ENCODE measurements around the gene TMOD4. TPM values are rescaled to one million over a fixed set of nuclear protein-coding genes. Genes with fewer than 3 reads are reported as not detected.
A peak's percentile ranks its signal among the peaks of the same experiment; 100 is the strongest.

The TMOD4 gene
- total RNA-seq, 2 donors from 2014 or later: 1.2 to 1.6 TPM

DNA sequence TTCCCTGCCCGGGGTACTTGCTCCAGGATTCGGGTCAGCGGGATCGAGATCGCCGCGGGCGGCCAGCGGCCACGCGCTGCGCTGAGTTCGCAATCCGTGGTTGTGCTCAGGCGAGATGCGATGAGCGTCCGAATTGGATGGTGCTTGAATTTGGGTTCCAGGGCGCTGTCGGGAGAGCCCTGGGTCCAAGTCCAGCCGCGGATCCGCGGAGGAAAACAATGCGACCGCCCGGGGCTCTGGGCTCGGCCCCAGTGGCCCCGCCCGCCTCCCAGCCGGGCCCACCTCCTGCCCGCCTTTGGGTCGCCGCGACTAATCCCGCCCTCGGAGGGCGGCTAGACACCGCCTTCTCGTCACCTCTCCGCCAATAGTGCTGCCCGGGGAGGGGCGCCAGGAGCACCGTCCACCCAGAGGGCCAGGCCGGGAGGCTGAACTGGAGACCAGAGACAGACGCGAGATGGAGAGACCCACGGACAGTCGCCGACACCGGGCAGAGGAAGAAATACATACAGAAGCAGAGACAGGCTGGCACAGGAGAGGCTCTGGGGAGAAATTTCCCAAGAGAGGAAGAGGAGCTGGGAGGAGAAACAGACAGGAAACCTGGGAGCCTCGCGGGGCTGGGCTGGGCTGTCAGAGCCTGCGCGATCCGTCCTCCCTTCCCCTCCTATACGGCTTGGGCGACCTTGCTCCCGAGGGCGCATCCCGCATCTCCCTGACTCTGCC lies 29.2 kb downstream of the TMOD4 start, which contains the start of gene SEMA6C:
TSS of gene SEMA6C (minus strand) at position 220 of the 720 bp plus-strand sequence. CDS start 4,010 bp downstream, outside the sequence.
- ATAC-seq (peak; percentile 98), DNase-seq (peak; percentile 93 to 95)
- intact Hi-C loops (cut with DNase I, micrococcal nuclease): no loop called here

DNA sequence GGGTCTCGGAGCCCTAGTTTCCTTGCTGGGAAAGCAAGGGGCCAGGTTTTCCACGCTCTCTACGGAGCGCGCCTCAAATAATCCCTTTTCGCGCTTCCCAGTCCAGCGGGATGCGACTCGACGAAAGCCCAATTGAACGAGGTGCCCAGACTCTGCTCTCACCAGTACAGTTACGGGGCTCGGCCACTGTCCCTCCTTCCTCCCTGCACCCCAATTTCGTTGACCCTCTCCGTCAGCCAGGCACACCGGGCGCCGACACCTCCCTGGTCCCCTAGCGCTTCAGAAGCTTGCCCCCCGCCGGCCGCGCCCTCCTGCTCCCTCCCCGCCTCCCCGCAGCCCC lies 29.7 kb downstream of the TMOD4 start:
- DNase-seq: no peak
- ATAC-seq: peak; percentile 12
- intact Hi-C loops (cut with DNase I, micrococcal nuclease): no loop called here

DNA sequence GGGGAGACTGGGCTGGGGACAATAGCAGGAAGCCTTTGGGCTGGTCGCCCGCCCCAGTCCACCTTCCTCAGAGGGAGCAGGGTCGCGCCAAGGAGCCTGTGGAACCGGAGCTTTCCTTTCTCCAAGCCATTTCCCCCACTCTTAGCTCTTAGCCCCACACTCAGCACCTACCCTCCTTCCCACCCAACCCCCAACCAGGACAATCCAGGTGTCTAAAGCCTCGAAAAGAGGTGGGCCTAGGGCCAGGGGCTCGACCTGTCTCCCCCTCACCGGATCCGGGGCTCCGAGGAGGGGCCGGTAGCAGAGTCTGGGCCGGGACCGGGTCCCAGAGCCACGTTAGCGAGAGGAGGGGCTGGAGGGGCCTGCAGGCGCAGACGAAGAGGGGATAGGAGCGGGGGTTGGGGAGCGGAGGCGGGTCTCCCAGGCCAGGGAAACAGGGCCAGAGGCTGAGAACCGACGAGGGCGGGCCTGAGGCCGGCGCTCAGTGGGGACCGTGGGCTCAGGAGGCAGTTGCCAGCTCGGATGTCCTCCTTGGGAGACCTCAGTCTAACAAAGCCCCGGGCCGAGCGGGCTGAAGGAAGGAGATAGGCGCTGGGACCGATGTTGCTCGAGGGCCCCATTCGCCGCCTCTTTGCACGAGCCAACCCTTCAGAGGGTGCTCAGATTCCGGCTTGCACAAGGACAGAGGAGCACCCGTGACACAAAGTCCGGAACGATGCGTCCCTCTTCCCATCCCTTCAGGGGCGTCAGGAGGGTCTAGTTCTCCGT lies 30.3 kb downstream of the TMOD4 start:
- ATAC-seq (peak; percentile 27), DNase-seq (no peak)
- intact Hi-C loops (cut with DNase I, micrococcal nuclease): no loop called here

DNA sequence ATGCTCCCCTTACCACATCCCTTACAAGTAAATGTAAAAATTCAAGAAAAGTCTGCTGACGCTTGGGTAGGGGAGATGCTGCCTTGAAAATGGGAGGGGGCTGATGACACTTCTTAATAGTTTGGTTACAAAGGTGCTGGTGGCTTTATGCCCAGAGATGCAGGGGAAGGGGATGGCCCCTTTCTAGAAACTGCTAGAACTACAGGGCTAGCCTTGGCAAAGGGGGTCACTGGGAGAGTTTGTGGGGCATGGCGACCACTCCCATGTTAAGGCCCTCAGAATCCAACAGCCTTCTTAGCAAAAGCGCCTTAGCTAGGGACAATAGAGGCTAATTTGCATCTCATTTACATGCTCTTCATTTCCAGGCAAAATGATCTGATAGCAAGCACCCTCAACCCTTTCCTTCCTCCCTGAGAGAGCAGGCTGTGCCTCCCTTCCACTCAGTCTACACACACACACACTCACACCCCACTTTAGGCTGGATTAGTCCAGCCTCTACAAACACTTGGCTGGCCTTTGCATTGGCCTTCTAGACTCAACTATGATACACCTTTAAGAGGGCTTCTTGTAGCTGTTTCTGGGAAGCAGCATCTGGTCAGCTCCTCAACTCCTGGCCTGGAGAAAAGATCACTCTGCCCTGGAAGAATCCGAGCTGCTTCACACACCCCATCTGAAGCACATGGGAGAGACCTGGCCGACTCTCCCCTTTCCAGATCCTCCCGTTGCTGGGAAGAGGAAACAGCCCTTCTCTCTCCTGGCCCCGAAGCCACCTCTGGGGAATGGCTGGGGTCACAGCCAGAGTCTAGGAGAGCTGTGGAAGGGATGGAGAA lies 31.1 kb downstream of the TMOD4 start:
- intact Hi-C loops (cut with DNase I, micrococcal nuclease): no loop called here
- ATAC-seq (no peak), DNase-seq (no peak)

DNA sequence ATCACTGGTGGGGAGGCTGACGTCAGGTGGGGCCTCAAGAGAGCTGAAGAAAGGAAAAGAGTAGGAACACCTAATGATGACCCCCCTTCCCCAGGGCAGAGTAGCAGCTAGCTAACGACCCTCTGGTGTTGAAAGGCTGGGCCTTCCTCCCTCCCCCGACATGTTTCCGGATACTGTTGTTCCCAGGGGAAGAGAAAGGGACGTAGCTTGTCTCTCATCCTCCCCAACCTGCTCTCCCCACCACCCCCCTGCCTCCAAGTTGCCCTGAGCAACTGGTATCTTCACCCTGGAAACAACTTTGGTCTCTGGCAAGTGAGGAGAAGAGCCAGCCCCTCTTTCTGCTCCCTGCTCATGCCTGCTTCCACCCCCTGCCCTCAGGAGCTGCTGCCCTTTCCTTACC lies 31.8 kb downstream of the TMOD4 start:
- intact Hi-C loops (cut with DNase I, micrococcal nuclease): no loop called here
- no peak for DNase-seq

DNA sequence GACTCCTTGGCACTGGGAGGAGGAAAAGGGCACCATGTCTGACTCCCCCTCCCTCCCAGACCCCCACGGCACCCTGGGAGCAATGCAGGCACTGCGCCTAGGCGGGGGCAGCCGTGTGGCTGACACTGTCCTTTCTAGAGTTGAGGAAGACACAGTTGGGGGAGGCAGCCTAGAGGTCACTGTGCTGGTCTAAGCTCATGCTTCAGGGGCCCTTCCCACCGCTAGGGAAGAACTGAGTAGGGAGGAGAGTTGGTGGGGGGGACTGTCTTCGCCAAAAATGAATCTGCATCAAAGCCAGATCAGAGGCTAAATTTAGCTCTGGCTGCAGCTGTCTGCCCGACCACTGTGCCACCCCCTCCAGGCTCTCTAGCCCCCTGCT lies 32.7 kb downstream of the TMOD4 start:
- no peak for DNase-seq
- intact Hi-C loops (cut with DNase I, micrococcal nuclease): no loop called here
- no peak for ATAC-seq

More for the DNA sequence above, 31.8 kb downstream of the TMOD4 start:
- ATAC-seq: no peak

DNA sequence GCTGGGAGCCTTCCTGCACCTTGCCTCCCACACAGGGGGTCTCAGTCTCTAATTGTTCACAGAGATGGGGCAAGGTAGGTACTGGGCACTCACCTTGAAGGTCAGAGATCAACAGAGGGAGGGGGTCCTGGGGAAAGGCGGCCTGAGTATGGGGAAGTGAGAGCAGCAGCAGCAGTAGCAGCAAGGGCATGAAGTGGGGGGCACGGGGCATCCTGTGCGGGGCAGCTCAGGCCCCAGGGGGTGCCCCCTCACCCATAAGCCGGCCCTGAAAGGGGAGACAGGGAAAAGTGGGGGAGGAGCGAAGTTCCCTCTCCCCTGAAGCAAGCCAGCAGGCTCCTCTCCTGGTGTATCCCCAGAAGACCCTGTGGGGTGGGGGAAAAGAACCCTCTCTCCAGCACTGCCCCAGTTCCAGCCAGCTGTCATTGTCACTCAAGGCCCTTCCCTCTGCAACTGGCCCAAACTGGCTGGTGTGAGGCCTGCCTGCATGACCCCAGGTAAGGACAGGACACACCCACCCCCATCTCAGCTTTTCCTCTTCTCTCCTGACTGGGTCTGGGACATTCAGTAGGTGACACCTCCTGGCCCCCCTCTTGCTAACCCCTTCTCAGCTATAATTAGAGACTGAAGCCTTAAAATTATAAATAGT lies 33.2 kb downstream of the TMOD4 start:
- no peak for DNase-seq
- ATAC-seq: no peak
- intact Hi-C loops (cut with DNase I, micrococcal nuclease): no loop called here

DNA sequence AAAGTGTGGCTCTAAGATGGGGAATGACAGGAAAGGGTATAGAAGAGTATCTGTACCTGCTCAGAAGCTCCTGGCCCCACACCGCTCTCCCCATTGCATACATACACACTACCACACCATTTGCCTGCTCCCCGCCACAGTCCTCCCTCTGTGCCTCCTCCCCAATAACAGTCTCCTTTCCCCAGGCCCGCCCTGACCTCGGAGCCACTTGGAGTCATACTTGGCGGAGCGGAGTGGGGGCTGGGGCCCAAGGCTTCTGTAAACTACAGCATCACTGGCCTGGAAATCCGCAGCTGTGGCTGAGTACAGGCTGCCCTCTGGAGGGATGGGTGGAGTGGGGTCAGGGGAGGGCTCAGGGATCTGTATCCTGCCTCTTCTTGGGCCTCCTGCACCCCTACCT lies 38.0 kb downstream of the TMOD4 start:
- ATAC-seq (no peak), DNase-seq (no peak)
- intact Hi-C loops (cut with DNase I, micrococcal nuclease): no loop called here

DNA sequence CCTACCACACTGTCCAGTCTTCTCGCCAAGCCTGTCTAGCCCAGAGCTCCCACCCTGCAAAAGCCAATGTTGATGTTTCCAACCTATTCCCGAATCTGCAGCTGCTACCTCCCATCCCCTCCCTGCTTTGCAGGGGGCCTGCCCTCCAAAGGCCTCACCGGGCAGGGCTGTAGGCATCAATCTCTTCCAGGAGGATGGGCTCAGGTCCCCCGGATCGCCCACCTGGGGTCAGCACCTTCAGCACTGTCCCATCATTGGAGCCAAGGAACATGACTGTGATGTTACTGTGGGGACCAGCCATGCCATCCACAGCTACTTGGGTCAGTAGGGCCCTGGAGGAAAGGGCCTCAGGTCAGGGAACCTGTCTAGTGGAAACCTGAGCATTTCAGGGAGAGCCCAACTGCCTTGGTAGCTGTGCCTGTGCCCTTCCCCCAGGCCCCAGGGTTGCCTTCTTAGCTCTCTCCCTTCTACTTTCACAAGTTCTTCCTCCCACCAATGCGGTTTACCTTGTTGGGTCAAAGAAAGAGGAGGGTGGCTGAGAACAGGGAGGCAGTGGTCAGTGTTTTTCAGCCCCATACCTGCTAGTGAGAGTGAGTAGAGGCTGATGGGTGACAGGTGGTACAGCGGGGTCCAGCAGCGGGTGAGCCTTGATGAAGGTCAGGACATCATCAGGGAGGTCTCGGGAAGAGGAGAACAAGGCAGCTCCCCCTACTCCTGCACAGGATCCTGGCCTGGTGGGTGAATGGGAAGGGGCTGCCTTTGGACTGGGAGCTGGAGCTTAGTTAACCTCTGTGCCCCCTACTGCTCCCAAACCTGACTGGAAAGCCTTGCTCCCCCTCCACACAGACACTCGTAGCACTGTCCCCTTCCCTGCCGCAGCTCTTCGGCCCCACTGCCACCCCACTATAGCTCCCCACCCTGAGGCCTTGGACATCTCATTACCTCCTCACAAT lies 40.1 kb downstream of the TMOD4 start:
- intact Hi-C loops (cut with DNase I, micrococcal nuclease): no loop called here
- no peak for ATAC-seq
- DNase-seq: no peak

DNA sequence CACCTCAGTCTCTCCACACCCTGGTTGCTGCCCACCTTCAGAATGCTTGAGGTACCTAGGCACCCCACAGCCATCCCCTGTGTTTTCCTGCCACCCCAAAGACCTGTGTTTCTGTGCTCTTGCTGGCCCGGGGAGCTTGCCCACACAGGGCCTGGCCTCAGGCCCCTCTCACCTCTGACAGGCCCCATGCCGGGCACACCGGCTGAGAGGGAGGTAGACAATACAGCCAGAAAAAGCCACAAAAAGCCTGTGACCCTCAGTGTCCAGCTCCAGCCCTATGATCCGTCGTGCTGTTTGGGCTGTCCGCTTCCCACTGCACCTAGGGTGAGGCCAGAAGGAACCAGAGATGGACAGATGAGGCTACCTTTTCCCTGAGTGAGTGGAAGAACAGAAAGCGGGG lies 40.8 kb downstream of the TMOD4 start:
- intact Hi-C loops (cut with DNase I, micrococcal nuclease): no loop called here
- DNase-seq (no peak), ATAC-seq (no peak)

DNA sequence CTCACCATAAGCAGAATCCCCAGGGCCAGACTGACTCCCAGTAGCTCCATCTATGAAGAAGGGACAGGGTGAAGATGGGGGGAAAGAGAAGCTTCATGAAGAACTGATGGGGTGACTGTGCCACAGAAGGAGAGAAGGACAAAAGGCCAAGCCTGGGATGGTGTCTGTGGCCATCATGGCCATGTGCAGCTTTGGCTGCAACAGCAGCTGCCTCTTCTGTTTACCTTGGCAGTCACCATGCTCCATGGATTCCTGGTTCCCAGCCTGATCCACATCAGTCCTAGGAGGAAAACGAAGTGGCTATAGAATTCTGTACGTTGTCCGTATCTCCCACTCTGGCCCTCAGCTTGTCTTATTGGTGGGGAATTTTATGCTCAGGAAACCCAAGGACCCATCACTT lies 41.4 kb downstream of the TMOD4 start:
- no peak for DNase-seq
- ATAC-seq: no peak
- intact Hi-C loops (cut with DNase I, micrococcal nuclease): no loop called here

DNA sequence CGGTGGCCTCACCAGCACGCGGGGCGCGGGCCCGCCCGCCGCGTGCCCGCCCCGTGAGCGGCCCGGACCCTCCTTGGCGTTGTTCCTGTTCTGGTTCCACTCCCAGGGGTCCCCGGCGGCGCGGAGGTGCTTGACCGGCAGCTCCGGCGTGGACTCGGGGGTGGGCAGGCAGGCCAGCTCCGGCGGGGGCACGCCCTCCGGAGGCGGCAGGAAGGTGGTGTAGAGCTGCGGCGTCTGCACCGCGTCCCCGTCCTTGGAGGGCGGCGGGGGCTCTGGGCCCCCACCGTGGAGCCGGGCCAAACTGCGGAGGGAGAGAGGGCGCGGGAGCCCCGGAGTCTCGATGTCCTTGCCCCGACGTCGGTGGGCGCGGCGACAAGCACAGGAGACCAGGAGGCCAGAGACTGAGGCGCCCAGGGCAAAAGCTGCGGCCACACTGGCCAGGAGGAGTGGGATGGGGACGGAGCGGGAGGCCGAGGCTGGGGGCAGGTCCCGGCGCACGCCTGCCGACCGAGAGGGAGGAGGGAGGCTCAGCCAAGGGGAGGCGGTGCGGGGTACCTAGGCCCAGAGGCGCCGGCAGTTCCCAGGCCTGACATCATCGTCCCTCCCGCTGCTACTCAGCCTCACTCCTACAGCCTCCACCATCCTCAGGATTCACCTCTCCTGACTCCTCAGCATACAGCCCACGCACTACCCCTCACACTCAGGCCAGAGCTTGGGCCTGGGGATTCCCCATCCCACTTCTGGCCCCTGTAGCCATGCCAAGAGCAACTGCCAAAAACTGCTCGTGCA lies 42.6 kb downstream of the TMOD4 start:
- ATAC-seq: no peak
- intact Hi-C loops (cut with DNase I, micrococcal nuclease): no loop called here
- DNase-seq: peak in 1 of 2 donors; percentile 20

DNA sequence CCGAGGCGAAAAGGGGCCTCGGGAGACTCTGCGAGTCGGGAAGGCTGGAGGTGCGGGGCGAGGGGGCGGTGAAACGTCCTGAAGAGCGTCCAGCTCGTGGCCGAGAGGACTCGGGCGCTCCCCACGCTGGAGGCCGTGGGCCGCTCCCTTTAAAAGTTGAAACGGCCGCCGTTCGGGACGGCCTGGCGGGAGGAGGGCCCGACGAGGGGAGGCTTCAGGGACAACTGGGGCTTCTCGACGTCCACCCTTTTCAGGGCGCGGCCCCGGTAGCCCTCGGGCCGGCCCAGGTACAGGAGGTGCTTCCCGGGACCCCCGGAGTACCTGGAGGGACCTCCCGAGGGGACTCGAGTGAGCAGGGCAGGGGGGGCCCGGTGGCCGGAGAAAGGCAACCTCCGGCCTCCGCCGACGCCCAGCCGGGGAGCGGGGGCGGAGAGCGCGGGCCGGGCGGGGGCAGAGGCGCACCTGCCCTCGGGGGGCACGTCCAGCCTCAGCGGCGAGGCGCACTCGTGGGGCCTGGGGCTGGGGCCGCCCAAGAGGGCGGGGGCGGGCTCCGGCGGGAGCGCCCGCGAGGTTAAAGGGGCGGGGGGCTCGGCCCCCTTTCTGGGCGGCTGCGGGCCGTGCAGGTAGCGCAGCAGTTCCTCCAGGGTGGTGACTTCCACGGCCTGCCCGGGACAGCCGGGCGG lies 43.3 kb downstream of the TMOD4 start:
- DNase-seq (no peak), ATAC-seq (peak; percentile 26)
- intact Hi-C loops (cut with DNase I, micrococcal nuclease): no loop called here

DNA sequence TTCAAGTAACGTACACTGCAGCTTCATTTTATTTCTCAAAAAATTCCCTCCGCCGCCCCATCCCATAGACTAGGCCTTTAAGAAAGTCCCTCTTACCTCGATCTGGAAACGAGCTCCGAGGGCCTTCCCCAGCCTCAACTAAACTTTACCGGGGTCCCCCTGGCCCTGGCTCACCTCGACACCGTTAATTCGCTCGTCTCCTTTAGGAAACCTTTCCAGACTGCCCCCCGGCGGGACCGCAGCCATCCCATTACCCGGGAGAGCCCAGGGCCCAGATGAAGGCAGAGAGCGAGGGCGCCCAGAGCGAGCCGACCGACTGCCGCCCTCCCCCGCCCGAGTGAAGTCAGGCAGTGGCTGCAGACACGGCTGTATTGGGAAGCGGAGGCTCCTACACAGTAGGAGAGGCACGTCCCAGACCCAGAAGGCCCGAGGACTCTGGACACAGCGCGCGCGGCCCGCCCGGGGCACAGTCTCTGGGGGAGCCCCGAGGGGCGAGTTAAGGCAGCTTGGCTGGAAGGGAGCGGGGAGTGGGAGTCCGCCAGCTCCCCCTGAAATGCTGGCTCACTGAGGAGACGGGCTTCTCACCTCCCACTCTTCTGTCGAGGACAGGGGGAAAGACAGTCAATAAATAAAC lies 44.0 kb downstream of the TMOD4 start:
- DNase-seq (peak in 1 of 2 donors; percentile 36), ATAC-seq (peak; percentile 78)
- intact Hi-C loops (cut with DNase I, micrococcal nuclease): no loop called here

DNA sequence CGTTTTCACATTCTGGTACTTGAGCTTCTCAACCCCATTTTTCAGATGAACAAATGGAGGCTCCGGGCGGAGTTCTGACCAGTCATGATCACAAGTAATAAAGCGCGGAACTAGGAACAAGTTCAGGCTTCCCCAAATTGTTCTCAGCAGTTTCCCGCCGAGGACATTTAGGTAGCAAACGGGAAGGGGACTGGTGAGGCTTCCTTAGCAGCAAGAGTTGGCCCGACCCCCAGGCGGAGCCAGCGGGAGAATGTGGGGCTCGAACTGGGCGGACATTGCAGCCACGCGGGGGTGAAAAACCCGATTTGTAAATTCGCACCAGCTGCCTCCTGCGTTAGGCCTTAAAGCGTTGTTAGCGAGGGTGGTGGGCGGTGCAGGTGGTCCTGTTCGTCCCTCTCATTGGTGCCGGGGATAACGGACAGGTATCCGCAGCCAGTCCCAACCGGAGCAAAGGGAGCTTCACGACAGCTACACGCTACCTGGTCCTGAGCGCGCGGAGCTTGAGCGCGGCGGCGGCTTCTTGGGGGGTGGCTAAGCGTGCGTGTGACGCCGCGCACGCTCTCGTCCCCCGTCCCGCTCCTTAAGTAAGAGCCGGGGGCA lies 44.7 kb downstream of the TMOD4 start:
- peak; percentile 96 for ATAC-seq
- intact Hi-C loops (cut with DNase I, micrococcal nuclease): no loop called here
- peak; percentile 85 to 89 for DNase-seq

DNA sequence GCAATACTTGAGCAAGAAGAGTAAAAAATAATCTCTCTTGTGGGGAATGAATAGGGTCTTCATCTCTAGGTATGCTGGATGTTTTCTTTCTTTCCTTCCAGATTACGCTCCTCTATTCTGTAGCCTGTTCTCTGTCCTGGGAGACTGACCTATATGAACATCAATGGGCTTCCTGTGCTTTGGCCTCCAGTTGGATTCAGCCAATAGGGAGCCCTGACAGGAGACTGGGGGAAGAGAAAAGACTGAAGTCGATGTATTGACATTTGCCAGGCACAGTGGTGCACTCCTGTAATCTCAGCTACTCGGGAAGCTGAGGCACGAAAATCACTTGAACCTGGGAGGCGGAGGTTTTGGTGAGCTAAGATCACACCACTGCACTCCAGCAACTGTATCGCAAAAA lies 47.0 kb downstream of the TMOD4 start:
- intact Hi-C loops (cut with DNase I, micrococcal nuclease): no loop called here

More for the DNA sequence above, 47.0 kb downstream of the TMOD4 start:
- ATAC-seq (no peak), DNase-seq (no peak)

All from left colon (tissue), 2 donors.